ENCODE data around the gene TOMM7.
"Not testable (repeated sequence)": the region's sequence is repeated elsewhere in the genome, so short reads cannot be mapped to it uniquely, and the experiment has no call there.

TOMM7 gene

GRCh38 chr7:22821702-22822485 lies 755 bp downstream of the TOMM7 start:
- DNase-seq (ENCODE audit: low spot score) = no peak

- DNase-seq (ENCODE audit: low spot score) = no peak
These were observed 3.2 kb downstream of the TOMM7 start for GRCh38 chr7:22819476-22819875.

- DNase-seq (ENCODE audit: low spot score) = no peak
These were observed 8.1 kb downstream of the TOMM7 start for GRCh38 chr7:22814261-22815208.

- no peak for DNase-seq (ENCODE audit: low spot score)
These were observed 10.3 kb downstream of the TOMM7 start for GRCh38 chr7:22812353-22812752.

- no peak for DNase-seq (ENCODE audit: low spot score)
These were observed 10.8 kb downstream of the TOMM7 start for GRCh38 chr7:22811746-22812280.

- DNase-seq (ENCODE audit: low spot score) = no peak
These were observed 11.8 kb downstream of the TOMM7 start for GRCh38 chr7:22810843-22811242.

GRCh38 chr7:22809902-22810642 lies 12.6 kb downstream of the TOMM7 start:
- no peak for DNase-seq (ENCODE audit: low spot score)

GRCh38 chr7:22808140-22808539 lies 14.5 kb downstream of the TOMM7 start:
- DNase-seq (ENCODE audit: low spot score) = no peak

GRCh38 chr7:22806752-22807151 lies 15.9 kb downstream of the TOMM7 start:
- DNase-seq (ENCODE audit: low spot score) = no peak

GRCh38 chr7:22805227-22805626 lies 17.4 kb downstream of the TOMM7 start:
- DNase-seq (ENCODE audit: low spot score) = no peak

- DNase-seq (ENCODE audit: low spot score) = not testable (repeated sequence)
These were observed 19.8 kb downstream of the TOMM7 start for GRCh38 chr7:22802831-22803230.

GRCh38 chr7:22802426-22802825 lies 20.2 kb downstream of the TOMM7 start:
- DNase-seq (ENCODE audit: low spot score) = no peak

GRCh38 chr7:22801912-22802311 lies 20.7 kb downstream of the TOMM7 start:
- DNase-seq (ENCODE audit: low spot score) = no peak

- DNase-seq (ENCODE audit: low spot score) = no peak
These were observed 23.0 kb downstream of the TOMM7 start for GRCh38 chr7:22799633-22800032.

- DNase-seq (ENCODE audit: low spot score) = no peak
These were observed 28.8 kb downstream of the TOMM7 start for GRCh38 chr7:22793593-22794462.

- no peak for DNase-seq (ENCODE audit: low spot score)
These were observed 31.2 kb downstream of the TOMM7 start for GRCh38 chr7:22791204-22792158.

- DNase-seq (ENCODE audit: low spot score) = not testable (repeated sequence)
These were observed 32.0 kb downstream of the TOMM7 start for GRCh38 chr7:22790640-22791039.

GRCh38 chr7:22787951-22788350 lies 34.7 kb downstream of the TOMM7 start:
- DNase-seq (ENCODE audit: low spot score) = no peak

GRCh38 chr7:22786290-22786932 lies 36.2 kb downstream of the TOMM7 start:
- no peak for DNase-seq (ENCODE audit: low spot score)
